Keratinocyte (primary cell): ENCODE results near the gene SHISA4. TPM values are rescaled to one million over a fixed set of nuclear protein-coding genes. Genes with fewer than 3 reads are reported as not detected.

Experiments used
- DNase-seq: peaks from one replicate; pipeline ENCODE4 v3.0.0-alpha.2; 2011; ENCODE audit warnings: low read depth, missing footprints, low spot score
- FAIRE-seq: peaks from 2 replicates; lab custom pipeline; 2011; peaks lifted over from hg19 to GRCh38; lab: Jason Lieb, UNC
- H2AFZ ChIP-seq: 2 replicates; pipeline ENCODE4 v1.6.0; 2012; ENCODE audit warnings: low read length, control low read depth, inconsistent platforms; ENCODE audit not compliant: control insufficient read depth
- H3K27ac ChIP-seq: 2 replicates; pipeline ENCODE4 v1.5.1; 2011; ENCODE audit warnings: low read length; ENCODE audit not compliant: control insufficient read depth, insufficient read depth
- H3K27me3 ChIP-seq: 3 replicates; pipeline ENCODE4 v1.6.0; 2011; ENCODE audit warnings: low read length; ENCODE audit not compliant: control insufficient read depth, insufficient read depth; ENCODE audit errors: extremely low read depth
- H3K36me3 ChIP-seq, 2 experiments: 2 replicates in 1 of 2; 3 replicates in 1 of 2; pipeline ENCODE4 v1.5.1; 2011; ENCODE audit warnings: low read length in 2 of 2, mild to moderate bottlenecking in 1 of 2; ENCODE audit not compliant: control insufficient read depth in 2 of 2, insufficient read depth in 2 of 2; ENCODE audit errors: extremely low read depth in 1 of 2
- H3K4me1 ChIP-seq: 3 replicates; pipeline ENCODE4 v1.5.1; 2011; ENCODE audit warnings: low read length; ENCODE audit not compliant: control insufficient read depth, insufficient read depth; ENCODE audit errors: extremely low read depth
- H3K4me2 ChIP-seq: 3 replicates; pipeline ENCODE4 v1.6.0; 2011; ENCODE audit warnings: low read depth, low read length; ENCODE audit not compliant: control insufficient read depth, insufficient read depth; ENCODE audit errors: extremely low read depth
- H3K4me3 ChIP-seq, 3 experiments: fragments of 200-600 bp in 1 of 3; sonication (generic) in 1 of 3; 2 replicates in 2 of 3; 3 replicates in 1 of 3; pipeline ENCODE4 v1.5.1; 2011 to 2016; ENCODE audit warnings: low read length in 3 of 3, mild to moderate bottlenecking in 3 of 3, control low read depth in 2 of 3, inconsistent platforms in 1 of 3, low read depth in 1 of 3, mixed read lengths in 1 of 3, mixed run types in 1 of 3, moderate library complexity in 1 of 3; ENCODE audit not compliant: control insufficient read depth in 2 of 3, insufficient read depth in 2 of 3; ENCODE audit errors: extremely low read depth in 1 of 3
- H3K79me2 ChIP-seq: 2 replicates; pipeline ENCODE4 v1.6.0; 2012; ENCODE audit warnings: low read length; ENCODE audit not compliant: control insufficient read depth, insufficient read depth
- H3K9ac ChIP-seq: 3 replicates; pipeline ENCODE4 v1.6.0; 2011; ENCODE audit warnings: low read length; ENCODE audit not compliant: control insufficient read depth, insufficient read depth; ENCODE audit errors: extremely low read depth
- H3K9me1 ChIP-seq: 3 replicates; pipeline ENCODE4 v1.6.0; 2011; ENCODE audit warnings: low read length; ENCODE audit not compliant: control insufficient read depth, insufficient read depth; ENCODE audit errors: extremely low read depth
- H3K9me3 ChIP-seq: 2 replicates; pipeline ENCODE4 v1.5.1; 2012; ENCODE audit warnings: low read depth, low read length; ENCODE audit not compliant: control insufficient read depth
- H4K20me1 ChIP-seq: 3 replicates; pipeline ENCODE4 v1.6.0; 2011; ENCODE audit warnings: low read length; ENCODE audit not compliant: control insufficient read depth, insufficient read depth; ENCODE audit errors: extremely low read depth
- CTCF ChIP-seq, 3 experiments: IDR thresholded peaks in 1 of 3; conservative IDR thresholded peaks in 1 of 3; optimal IDR thresholded peaks in 1 of 3; 2 replicates in 2 of 3; 3 replicates in 1 of 3; pipeline versions ENCODE3 to v1.5.1; 2011; ENCODE audit warnings: low read length in 3 of 3, mild to moderate bottlenecking in 3 of 3, moderate library complexity in 2 of 3, control low read depth in 1 of 3, inconsistent platforms in 1 of 3; ENCODE audit not compliant: insufficient read depth in 2 of 3; ENCODE audit errors: extremely low read depth in 1 of 3
- EZH2 ChIP-seq: IDR thresholded peaks from one replicate; pipeline ENCODE4 v1.6.1; 2012; ENCODE audit warnings: inconsistent platforms, mild to moderate bottlenecking, low read length, moderate library complexity
- dilution Hi-C: fragments of 300-500 bp; cut with MboI; formaldehyde crosslinking; loops from one replicate; pipeline ENCODE4 v1.7.0; 2020; ENCODE audit warnings: low sequenced_read_pairs; ENCODE audit not compliant: extremely low pct_ligation_motif_present
- polyA plus RNA-seq, 5 experiments: library from polyadenylated mRNA; depleted of rRNA in 3 of 5; stranded (reverse) in 3 of 5; stranded (forward) in 1 of 5; unstranded in 1 of 5; fragments of >200 nt; gene quantifications; 1 replicate in 1 of 5; 2 replicates in 3 of 5; 3 replicates in 1 of 5; pipeline versions ENCODE4 v1.2.1 to v1.2.3, GENCODE V29; 2011 to 2012; ENCODE audit warnings: missing spikeins in 2 of 5, low read depth in 1 of 5, low replicate concordance in 1 of 5

SHISA4 gene
- polyA plus RNA-seq, 1 donor (not counting 4 experiments of a cell fraction or from before 2014, with no cell fraction given) = 2.2 TPM

- no peak overlapping the region for H3K9ac ChIP-seq
- TF ChIP-seq EZH2 (no peak), CTCF (optimal IDR thresholded peaks at IDR 0.05 in 1 of 3, IDR thresholded peaks at IDR 0.05 in 1 of 3, conservative IDR thresholded peaks at IDR 0.05 in 1 of 3; ENCODE audit: extremely low read depth in 1 of 3, insufficient read depth in 2 of 3, low read length in 3 of 3) (no peak)
- FAIRE-seq (no peak), DNase-seq (no peak)
- dilution Hi-C loops = no loop called here
- no peak overlapping the region for H2AFZ ChIP-seq
- no peaks in the 10 kb centered on the region for H3K4me1 ChIP-seq
- H4K20me1 ChIP-seq = no peaks in the 10 kb centered on the region
- H3K4me2 ChIP-seq = no peak overlapping the region
- no peaks in the 10 kb centered on the region for H3K9me3 ChIP-seq
- no peaks in the 10 kb centered on the region for H3K79me2 ChIP-seq
- no peaks in the 10 kb centered on the region for H3K27me3 ChIP-seq
- H3K27ac ChIP-seq = no peak overlapping the region
- no peaks in the 10 kb centered on the region for H3K36me3 ChIP-seq
- no peaks in the 10 kb centered on the region for H3K9me1 ChIP-seq
- no peak overlapping the region for H3K4me3 ChIP-seq
Measured at GRCh38 chr1:201930137-201930536, 41.4 kb downstream of the SHISA4 start.

- no peak for FAIRE-seq
- no peak overlapping the region for H3K9ac ChIP-seq
- H3K27me3 ChIP-seq = no peaks in the 10 kb centered on the region
- H3K4me2 ChIP-seq = no peak overlapping the region
- H3K27ac ChIP-seq = no peak overlapping the region
- H3K9me3 ChIP-seq = no peaks in the 10 kb centered on the region
- no peak overlapping the region for H2AFZ ChIP-seq
- H3K4me1 ChIP-seq = no peaks in the 10 kb centered on the region
- TF ChIP-seq EZH2 (no peak), CTCF (optimal IDR thresholded peaks at IDR 0.05 in 1 of 3, IDR thresholded peaks at IDR 0.05 in 1 of 3, conservative IDR thresholded peaks at IDR 0.05 in 1 of 3; ENCODE audit: extremely low read depth in 1 of 3, insufficient read depth in 2 of 3, low read length in 3 of 3) (no peak)
- DNase-seq = no peak
- no peaks in the 10 kb centered on the region for H3K79me2 ChIP-seq
- H3K4me3 ChIP-seq = no peak overlapping the region
- H3K36me3 ChIP-seq = no peaks in the 10 kb centered on the region
- no peaks in the 10 kb centered on the region for H4K20me1 ChIP-seq
- no peaks in the 10 kb centered on the region for H3K9me1 ChIP-seq
- dilution Hi-C loops = no loop called here
Measured at GRCh38 chr1:201930803-201931202, 42.1 kb downstream of the SHISA4 start.
